Caco-2 (cell line): ENCODE results near the gene MCTP1. TPM values are rescaled to one million over a fixed set of nuclear protein-coding genes. Genes with fewer than 3 reads are reported as not detected.
"Not testable (repeated sequence)": the region's sequence is repeated elsewhere in the genome, so short reads cannot be mapped to it uniquely, and the experiment has no call there.

Experiments
- BruUV-seq: library from RNA; stranded (reverse); fragments of 400-500 nt; replicated peaks from 2 replicates; lab custom pipeline; 2021; lab: Mats Ljungman, UMichigan
- CTCF ChIA-PET: fragments of 300-600 bp; sonication (Branson Sonifier 250); formaldehyde crosslinking; loops from one replicate; lab custom pipeline; 2022; ENCODE audit warnings: antibody characterized with exemption; lab: Charles Lee
- POLR2A ChIA-PET: fragments of 300-600 bp; sonication (Branson Sonifier 250); formaldehyde crosslinking; loops from one replicate; lab custom pipeline; 2022; ENCODE audit warnings: antibody characterized with exemption; lab: Charles Lee
- DNase-seq, 2 experiments: peaks; one replicate each; pipeline versions ENCODE4 v3.0.0 to v3.0.0-alpha.2; 2020 to 2022
- H3K27me3 ChIP-seq: replicated peaks from 2 replicates; pipeline ENCODE4 v1.6.0; 2011; ENCODE audit warnings: low read length; ENCODE audit not compliant: control insufficient read depth, insufficient read depth
- H3K36me3 ChIP-seq: 2 replicates; pipeline ENCODE4 v1.5.1; 2011; ENCODE audit warnings: low read length; ENCODE audit not compliant: control insufficient read depth, insufficient read depth
- H3K4me1 ChIP-seq: fragments of 250-450 bp; sonication (Bioruptor Pico); 2 replicates; pipeline ENCODE4 v1.5.1; 2020; ENCODE audit warnings: mild to moderate bottlenecking
- H3K4me3 ChIP-seq: 2 replicates; pipeline ENCODE4 v1.5.1; 2011; ENCODE audit warnings: low read depth, mild to moderate bottlenecking, control low read depth, low read length
- H3K9me3 ChIP-seq: fragments of 250-450 bp; sonication (Bioruptor Pico); 2 replicates; pipeline ENCODE4 v1.5.1; 2020; ENCODE audit warnings: mild to moderate bottlenecking, moderate library complexity
- H3K27ac Mint-ChIP-seq: one replicate; pipeline ENCODE4 v1.8.0; 2022; ENCODE audit warnings: mixed read lengths; ENCODE audit not compliant: unreplicated experiment
- H3K27me3 Mint-ChIP-seq: one replicate; pipeline ENCODE4 v1.8.0; 2022; ENCODE audit warnings: mixed read lengths; ENCODE audit not compliant: insufficient read depth, unreplicated experiment
- H3K36me3 Mint-ChIP-seq: one replicate; pipeline ENCODE4 v1.8.0; 2022; ENCODE audit warnings: mild to moderate bottlenecking, mixed read lengths; ENCODE audit not compliant: insufficient read depth, unreplicated experiment
- H3K4me1 Mint-ChIP-seq: one replicate; pipeline ENCODE4 v1.8.0; 2022; ENCODE audit warnings: low read depth, mixed read lengths; ENCODE audit not compliant: unreplicated experiment
- H3K4me3 Mint-ChIP-seq: one replicate; pipeline ENCODE4 v1.8.0; 2022; ENCODE audit warnings: mild to moderate bottlenecking, moderate library complexity, mixed read lengths; ENCODE audit not compliant: unreplicated experiment
- H3K9me3 Mint-ChIP-seq: one replicate; pipeline ENCODE4 v1.8.0; 2022; ENCODE audit warnings: mixed read lengths; ENCODE audit not compliant: unreplicated experiment
- CTCF ChIP-seq, 2 experiments: fragments of 200-600 bp in 1 of 2; IDR thresholded peaks; 1 replicate in 1 of 2; 2 replicates in 1 of 2; pipeline versions ENCODE4 v1.5.1 to v1.8.0; 2011 to 2022; ENCODE audit warnings: antibody characterized with exemption in 1 of 2, control low read depth in 1 of 2, inconsistent platforms in 1 of 2, low read depth in 1 of 2, low read length in 1 of 2, mild to moderate bottlenecking in 1 of 2, moderate library complexity in 1 of 2; ENCODE audit not compliant: insufficient read depth in 1 of 2, severe bottlenecking in 1 of 2, unreplicated experiment in 1 of 2
- intact Hi-C: fragments of 100-400 bp; cut with micrococcal nuclease; formaldehyde crosslinking; loops from one replicate; pipeline ENCODE4 v1.10.0; 2022; ENCODE audit not compliant: unreplicated experiment
- total RNA-seq: library from RNA; stranded (reverse); gene quantifications from 2 replicates; pipeline ENCODE4 v1.2.3, GENCODE V29; 2022

Gene MCTP1
- total RNA-seq, 1 experiment from 2014 or later = 3.2 TPM

GRCh38 chr5:94847019-94847418, 437.9 kb downstream of the MCTP1 start:
- ChIA-PET CTCF (no interaction called here), POLR2A (no interaction called here)
- no peaks in the 10 kb centered on the region for H3K9me3 Mint-ChIP-seq
- BruUV-seq = no TSS peak
- H3K36me3 Mint-ChIP-seq = no peaks in the 10 kb centered on the region
- H3K27me3 ChIP-seq = no peaks in the 10 kb centered on the region
- H3K27ac Mint-ChIP-seq = no peak overlapping the region
- no peak overlapping the region for H3K4me3 Mint-ChIP-seq
- H3K9me3 ChIP-seq = no peaks in the 10 kb centered on the region
- no peak overlapping the region for H3K4me3 ChIP-seq
- H3K27me3 Mint-ChIP-seq = peaks cover 27% of the 10 kb centered on the region
- no peak for TF ChIP-seq CTCF (IDR thresholded peaks at IDR 0.05; ENCODE audit: insufficient read depth in 1 of 2, low read depth in 1 of 2, low read length in 1 of 2, severe bottlenecking in 1 of 2, unreplicated experiment in 1 of 2)
- intact Hi-C loops = no loop called here
- no peaks in the 10 kb centered on the region for H3K4me1 Mint-ChIP-seq
- no peaks in the 10 kb centered on the region for H3K36me3 ChIP-seq
- peaks cover 4% of the 10 kb centered on the region; the same call in 1 of the 2 replicates for H3K4me1 ChIP-seq
- DNase-seq = no peak

GRCh38 chr5:94845696-94846095, 439.2 kb downstream of the MCTP1 start:
- H3K4me3 Mint-ChIP-seq, DNase-seq, H3K4me1 ChIP-seq, H3K9me3 Mint-ChIP-seq, H3K27me3 ChIP-seq, CTCF ChIA-PET, H3K27ac Mint-ChIP-seq, H3K4me1 Mint-ChIP-seq, BruUV-seq, POLR2A ChIA-PET, H3K9me3 ChIP-seq, H3K36me3 Mint-ChIP-seq, H3K4me3 ChIP-seq, intact Hi-C loops, H3K36me3 ChIP-seq: not testable (repeated sequence)
- peaks cover 25% of the 10 kb centered on the region for H3K27me3 Mint-ChIP-seq

- no peak overlapping the region for H3K27ac Mint-ChIP-seq
- ChIA-PET POLR2A (no interaction called here), CTCF (no interaction called here)
- no peaks in the 10 kb centered on the region for H3K4me1 ChIP-seq
- peaks cover 20% of the 10 kb centered on the region for H3K27me3 Mint-ChIP-seq
- intact Hi-C loops = no loop called here
- H3K4me3 ChIP-seq = no peak overlapping the region
- H3K4me3 Mint-ChIP-seq = no peak overlapping the region
- H3K9me3 ChIP-seq = no peaks in the 10 kb centered on the region
- no peaks in the 10 kb centered on the region for H3K36me3 ChIP-seq
- H3K4me1 Mint-ChIP-seq = no peaks in the 10 kb centered on the region
- no peaks in the 10 kb centered on the region for H3K9me3 Mint-ChIP-seq
- BruUV-seq = no TSS peak
- H3K27me3 ChIP-seq = no peaks in the 10 kb centered on the region
- DNase-seq = no peak
- no peaks in the 10 kb centered on the region for H3K36me3 Mint-ChIP-seq
- TF ChIP-seq CTCF (IDR thresholded peaks at IDR 0.05; ENCODE audit: insufficient read depth in 1 of 2, low read depth in 1 of 2, low read length in 1 of 2, severe bottlenecking in 1 of 2, unreplicated experiment in 1 of 2) = no peak
Measured at GRCh38 chr5:94841598-94842322, 443.1 kb downstream of the MCTP1 start.
